Trophoblast cell (in vitro differentiated cells and primary cell): ENCODE measurements around the gene NOX5.

ENCODE experiments used
- DNase-seq, 2 donors: peaks; one replicate each; pipeline ENCODE4 v3.0.0-alpha.2; 2016
- H2AFZ ChIP-seq: 2 replicates; pipeline ENCODE4 v1.6.1; 2013; ENCODE audit warnings: low read length, moderate library complexity, mild to moderate bottlenecking; ENCODE audit not compliant: insufficient read depth, poor library complexity
- H2AK5ac ChIP-seq: 2 replicates; pipeline ENCODE4 v1.6.1; 2013; ENCODE audit warnings: mild to moderate bottlenecking, low read length
- H2BK120ac ChIP-seq: 2 replicates; pipeline ENCODE4 v1.6.1; 2013; ENCODE audit warnings: low read length, mild to moderate bottlenecking, moderate library complexity; ENCODE audit not compliant: insufficient read depth, poor library complexity
- H2BK12ac ChIP-seq: 2 replicates; pipeline ENCODE4 v1.6.1; 2013; ENCODE audit warnings: mild to moderate bottlenecking, low read length, moderate library complexity
- H2BK5ac ChIP-seq: 2 replicates; pipeline ENCODE4 v1.6.1; 2013; ENCODE audit warnings: low read length, low read depth, moderate library complexity, mild to moderate bottlenecking; ENCODE audit not compliant: poor library complexity
- H3K14ac ChIP-seq: 2 replicates; pipeline ENCODE4 v1.6.1; 2013; ENCODE audit warnings: mild to moderate bottlenecking, low read length
- H3K18ac ChIP-seq: 2 replicates; pipeline ENCODE4 v1.6.1; 2013; ENCODE audit warnings: mild to moderate bottlenecking, low read length
- H3K23ac ChIP-seq: 2 replicates; pipeline ENCODE4 v1.6.1; 2013; ENCODE audit warnings: low read length
- H3K27ac ChIP-seq: 2 replicates; pipeline ENCODE4 v1.5.1; 2013; ENCODE audit warnings: low read depth, mild to moderate bottlenecking, inconsistent platforms, low read length, moderate library complexity
- H3K27me3 ChIP-seq: 2 replicates; pipeline ENCODE4 v1.6.1; 2013; ENCODE audit warnings: inconsistent platforms, mild to moderate bottlenecking, low read length, moderate library complexity; ENCODE audit not compliant: insufficient read depth
- H3K36me3 ChIP-seq, 2 experiments: 1 replicate in 1 of 2; 2 replicates in 1 of 2; pipeline ENCODE4 v1.6.1; 2013; ENCODE audit warnings: low read length in 2 of 2, mild to moderate bottlenecking in 2 of 2, moderate library complexity in 1 of 2; ENCODE audit not compliant: insufficient read depth in 2 of 2, control insufficient read depth in 1 of 2
- H3K4ac ChIP-seq: 2 replicates; pipeline ENCODE4 v1.6.1; 2013; ENCODE audit warnings: low read depth, mild to moderate bottlenecking, low read length, moderate library complexity
- H3K4me1 ChIP-seq, 2 experiments: 1 replicate in 1 of 2; 2 replicates in 1 of 2; pipeline ENCODE4 v1.6.1; 2013; ENCODE audit warnings: low read length in 2 of 2, mild to moderate bottlenecking in 2 of 2, moderate library complexity in 1 of 2; ENCODE audit not compliant: insufficient read depth in 2 of 2, control insufficient read depth in 1 of 2
- H3K4me2 ChIP-seq: 2 replicates; pipeline ENCODE4 v1.6.1; 2013; ENCODE audit warnings: inconsistent platforms, mild to moderate bottlenecking, low read length, moderate library complexity
- H3K4me3 ChIP-seq: 2 replicates; pipeline ENCODE4 v1.5.1; 2013; ENCODE audit warnings: mild to moderate bottlenecking, low read depth, low read length, inconsistent platforms
- H3K79me1 ChIP-seq: one replicate; pipeline ENCODE4 v1.6.1; 2013; ENCODE audit warnings: low read length
- H3K79me2 ChIP-seq: 2 replicates; pipeline ENCODE4 v1.6.1; 2013; ENCODE audit warnings: low read length, mild to moderate bottlenecking; ENCODE audit not compliant: control insufficient read depth, insufficient read depth, poor library complexity
- H3K9ac ChIP-seq: 2 replicates; pipeline ENCODE4 v1.6.1; 2013; ENCODE audit warnings: mild to moderate bottlenecking, low read length
- H3K9me3 ChIP-seq: 2 replicates; pipeline ENCODE4 v1.6.1; 2013; ENCODE audit warnings: low read depth, mild to moderate bottlenecking, control low read depth, inconsistent platforms, low read length; ENCODE audit not compliant: insufficient read depth
- H4K12ac ChIP-seq: 2 replicates; pipeline ENCODE4 v1.6.1; 2013; ENCODE audit warnings: low read depth, mild to moderate bottlenecking, low read length, moderate library complexity
- H4K8ac ChIP-seq: 2 replicates; pipeline ENCODE4 v1.6.1; 2013; ENCODE audit warnings: low read depth, mild to moderate bottlenecking, low read length, moderate library complexity
- H4K91ac ChIP-seq: one replicate; pipeline ENCODE4 v1.6.1; 2013; ENCODE audit warnings: low read depth, mild to moderate bottlenecking, low read length, moderate library complexity
- WGBS: extraction: QIAGEN DNeasy Blood & Tissue Kit; methylation state at CpG from one replicate; pipeline ENCODE4 v1.1.7; 2013; ENCODE audit warnings: missing lambda C conversion rate; ENCODE audit not compliant: insufficient read length, insufficient coverage; ENCODE audit errors: extremely low coverage; 5-methylcytosine and 5-hydroxymethylcytosine counted together

NOX5 gene

GRCh38 chr15:68994149-68994548 is 20.3 kb upstream of the NOX5 start:
- no peak for DNase-seq
- H3K4me3 ChIP-seq, result no peak overlapping the region
- no peak overlapping the region for H3K9ac ChIP-seq
- H3K14ac ChIP-seq, result no peak overlapping the region
- peaks cover 3% of the 10 kb centered on the region for H3K9me3 ChIP-seq
- H4K12ac ChIP-seq, result no peak overlapping the region
- peaks cover 2 to 3% of the 10 kb centered on the region in 2 experiments for H3K4me1 ChIP-seq
- no peak overlapping the region for H2BK5ac ChIP-seq
- H3K4me2 ChIP-seq, result no peak overlapping the region
- no peak overlapping the region for H4K91ac ChIP-seq
- no peak overlapping the region for H4K8ac ChIP-seq
- H3K36me3 ChIP-seq, result no peaks in the 10 kb centered on the region
- no peaks in the 10 kb centered on the region for H3K27me3 ChIP-seq
- no peaks in the 10 kb centered on the region for H3K79me2 ChIP-seq
- no peak overlapping the region for H2AK5ac ChIP-seq
- no peak overlapping the region for H2BK12ac ChIP-seq
- H3K79me1 ChIP-seq, result peaks cover 2% of the 10 kb centered on the region
- no peak overlapping the region for H2AFZ ChIP-seq
- H3K27ac ChIP-seq, result no peak overlapping the region
- no peak overlapping the region for H2BK120ac ChIP-seq
- no CpG with 5 or more reads among the region's 2 CpGs for WGBS
- no peak overlapping the region for H3K4ac ChIP-seq
- no peak overlapping the region for H3K23ac ChIP-seq
- no peak overlapping the region for H3K18ac ChIP-seq

DNA sequence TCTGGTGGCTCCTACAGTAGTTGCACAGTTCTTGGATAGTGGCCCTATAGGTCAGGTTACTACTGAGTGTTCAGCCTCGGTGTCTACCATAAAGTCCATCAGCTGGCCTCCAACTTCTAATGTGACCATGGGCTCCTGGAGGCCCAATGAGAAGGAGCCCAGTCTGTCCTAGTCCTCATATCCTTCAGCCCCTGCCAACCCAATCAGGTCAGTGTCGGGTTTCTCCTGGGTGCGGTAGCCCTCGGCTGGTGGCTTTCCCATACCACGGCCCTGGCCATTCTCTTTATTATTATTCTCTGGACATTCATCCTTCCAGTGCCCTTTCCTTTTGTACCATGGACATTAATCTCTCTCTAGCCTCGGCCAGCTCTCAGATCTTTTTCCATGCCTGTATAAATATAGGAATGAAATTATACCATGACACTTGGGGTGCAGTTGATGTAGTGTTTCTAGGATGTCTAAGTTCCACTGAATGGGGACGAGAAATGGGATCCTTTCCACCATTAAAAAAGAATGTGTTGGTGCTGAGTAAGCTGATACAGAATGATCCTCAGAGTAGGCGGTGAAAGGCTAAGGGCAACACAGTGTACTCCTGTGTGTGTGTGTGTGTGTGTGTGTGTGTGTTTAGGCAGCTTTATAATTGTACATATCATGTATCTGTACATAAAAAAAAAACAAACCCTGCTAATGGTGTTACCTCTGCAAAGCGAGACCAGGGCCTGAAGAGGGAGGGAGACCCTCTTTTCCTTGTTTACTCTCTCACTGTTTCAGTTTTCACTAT is 19.3 kb upstream of the NOX5 start:
- peaks cover 2% of the 10 kb centered on the region for H3K79me1 ChIP-seq
- H2BK5ac ChIP-seq, result no peak overlapping the region
- H4K91ac ChIP-seq, result no peak overlapping the region
- H3K14ac ChIP-seq, result no peak overlapping the region
- no peaks in the 10 kb centered on the region for H3K27me3 ChIP-seq
- H3K9ac ChIP-seq, result no peak overlapping the region
- no peak overlapping the region for H2AK5ac ChIP-seq
- H4K12ac ChIP-seq, result no peak overlapping the region
- no peak overlapping the region for H3K23ac ChIP-seq
- H3K18ac ChIP-seq, result no peak overlapping the region
- H4K8ac ChIP-seq, result no peak overlapping the region
- no peak overlapping the region for H2BK120ac ChIP-seq
- H3K27ac ChIP-seq, result no peak overlapping the region
- no CpG with 5 or more reads among the region's 9 CpGs for WGBS
- H3K79me2 ChIP-seq, result no peaks in the 10 kb centered on the region
- H3K4ac ChIP-seq, result no peak overlapping the region
- no peak overlapping the region for H2AFZ ChIP-seq
- no peaks in the 10 kb centered on the region for H3K9me3 ChIP-seq
- H3K4me3 ChIP-seq, result no peak overlapping the region
- DNase-seq, result no peak
- H3K4me1 ChIP-seq, result peaks cover 3 to 5% of the 10 kb centered on the region in 2 experiments
- H2BK12ac ChIP-seq, result no peak overlapping the region
- no peak overlapping the region for H3K4me2 ChIP-seq
- H3K36me3 ChIP-seq, result no peaks in the 10 kb centered on the region

DNA sequence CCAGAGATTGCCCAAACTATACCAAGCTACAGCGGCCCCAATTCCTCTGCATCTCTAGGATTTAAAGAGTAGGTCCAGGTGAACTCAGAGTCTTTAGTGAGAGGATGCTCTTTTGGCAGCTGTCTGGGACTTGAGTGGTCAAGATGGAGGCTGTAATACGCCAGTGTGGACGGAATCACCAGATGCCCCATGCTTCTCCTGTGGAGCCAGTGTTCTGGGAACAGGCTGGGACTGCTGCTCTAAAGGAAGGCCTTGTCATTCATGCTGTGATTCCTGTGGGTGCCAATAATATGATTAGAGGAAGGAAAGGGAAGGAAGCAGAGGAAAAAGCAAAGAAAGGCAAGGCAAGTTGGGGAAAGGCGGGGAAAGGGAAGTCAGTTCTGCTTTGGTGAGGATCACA is 17.4 kb upstream of the NOX5 start:
- DNase-seq, result no peak
- no peak overlapping the region for H3K18ac ChIP-seq
- no CpG with 5 or more reads among the region's 4 CpGs for WGBS

GRCh38 chr15:68997930-68998777 is 16.3 kb upstream of the NOX5 start:
- Histone ChIP-seq H3K27me3 (no peaks in the 10 kb centered on the region), H2AFZ (no peak overlapping the region), H4K91ac (no peak overlapping the region), H3K4me2 (no peak overlapping the region), H3K23ac (no peak overlapping the region), H3K4me1 (peaks cover 11 to 13% of the 10 kb centered on the region in 2 experiments), H2BK120ac (no peak overlapping the region), H4K12ac (no peak overlapping the region), H3K9me3 (no peaks in the 10 kb centered on the region), H2BK12ac (no peak overlapping the region), H3K14ac (no peak overlapping the region), H2AK5ac (no peak overlapping the region), H2BK5ac (no peak overlapping the region), H3K79me1 (peaks cover 2% of the 10 kb centered on the region), H3K4me3 (no peak overlapping the region), H3K36me3 (no peaks in the 10 kb centered on the region), H4K8ac (no peak overlapping the region), H3K9ac (no peak overlapping the region), H3K79me2 (no peaks in the 10 kb centered on the region), H3K18ac (no peak overlapping the region), H3K4ac (no peak overlapping the region), H3K27ac (no peak overlapping the region)
- no CpG with 5 or more reads among the region's 4 CpGs for WGBS
- DNase-seq, result no peak

More for the DNA sequence above, 17.4 kb upstream of the NOX5 start:
- H3K4me3 ChIP-seq, result no peak overlapping the region
- H3K79me2 ChIP-seq, result no peaks in the 10 kb centered on the region
- no peak overlapping the region for H3K14ac ChIP-seq
- no peak overlapping the region for H2BK12ac ChIP-seq
- peaks cover 11 to 13% of the 10 kb centered on the region in 2 experiments for H3K4me1 ChIP-seq
- H3K27ac ChIP-seq, result no peak overlapping the region
- no peak overlapping the region for H3K4ac ChIP-seq
- H3K27me3 ChIP-seq, result no peaks in the 10 kb centered on the region
- H4K8ac ChIP-seq, result no peak overlapping the region
- H3K4me2 ChIP-seq, result no peak overlapping the region
- no peak overlapping the region for H3K23ac ChIP-seq
- H3K79me1 ChIP-seq, result peaks cover 2% of the 10 kb centered on the region
- no peaks in the 10 kb centered on the region for H3K36me3 ChIP-seq
- H2AK5ac ChIP-seq, result no peak overlapping the region
- H4K12ac ChIP-seq, result no peak overlapping the region
- no peak overlapping the region for H3K9ac ChIP-seq
- no peaks in the 10 kb centered on the region for H3K9me3 ChIP-seq
- H2AFZ ChIP-seq, result no peak overlapping the region
- H2BK120ac ChIP-seq, result no peak overlapping the region
- H2BK5ac ChIP-seq, result no peak overlapping the region
- no peak overlapping the region for H4K91ac ChIP-seq
